ENCODE results near the gene GRK5. TPM values are rescaled to one million over a fixed set of nuclear protein-coding genes. Genes with fewer than 3 reads are reported as not detected.

GRK5 gene
- total RNA-seq, 1 donor from 2014 or later, result 38.9 TPM

DNA sequence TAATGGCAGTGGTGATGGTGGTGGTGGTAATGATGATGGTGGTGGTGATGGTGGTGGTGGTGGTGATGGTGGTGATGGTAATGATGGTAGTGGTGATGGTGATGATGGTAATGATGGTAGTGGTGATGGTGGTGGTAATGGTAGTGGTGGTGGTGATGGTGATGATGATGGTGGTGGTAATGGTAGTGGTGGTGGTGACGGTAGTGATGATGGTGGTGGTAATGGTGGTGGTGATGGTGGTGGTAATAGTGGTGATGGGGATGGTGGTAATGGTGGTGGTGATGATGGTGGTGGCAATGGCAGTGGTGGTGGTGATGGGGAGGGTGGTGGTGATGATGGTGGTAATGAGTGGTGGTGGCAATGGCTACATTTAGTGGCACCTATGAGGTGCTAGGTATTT is 105.7 kb downstream of the GRK5 start:
- intact Hi-C loops (cut with micrococcal nuclease), result no loop called here

DNA sequence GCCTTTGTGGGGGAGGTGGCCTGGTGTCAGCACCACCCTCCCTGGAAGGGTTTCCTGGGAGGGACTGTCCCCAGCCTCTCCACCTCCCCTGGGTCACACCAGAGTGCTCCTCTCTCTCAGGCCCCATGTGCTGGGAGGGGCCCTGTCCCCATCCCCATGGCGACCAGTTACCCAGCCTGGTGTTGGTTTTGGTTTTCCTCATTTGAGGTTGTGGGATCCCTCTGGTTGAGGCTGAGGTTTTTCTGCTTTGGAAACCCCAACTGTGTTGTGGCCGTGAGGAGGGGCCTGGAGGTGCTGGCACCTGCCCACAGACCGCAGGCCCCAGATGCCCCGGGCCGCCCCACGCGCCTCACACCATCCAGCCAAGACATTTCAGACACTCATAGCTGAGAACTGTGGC is 106.3 kb downstream of the GRK5 start:
- intact Hi-C loops (cut with micrococcal nuclease), result no loop called here

DNA sequence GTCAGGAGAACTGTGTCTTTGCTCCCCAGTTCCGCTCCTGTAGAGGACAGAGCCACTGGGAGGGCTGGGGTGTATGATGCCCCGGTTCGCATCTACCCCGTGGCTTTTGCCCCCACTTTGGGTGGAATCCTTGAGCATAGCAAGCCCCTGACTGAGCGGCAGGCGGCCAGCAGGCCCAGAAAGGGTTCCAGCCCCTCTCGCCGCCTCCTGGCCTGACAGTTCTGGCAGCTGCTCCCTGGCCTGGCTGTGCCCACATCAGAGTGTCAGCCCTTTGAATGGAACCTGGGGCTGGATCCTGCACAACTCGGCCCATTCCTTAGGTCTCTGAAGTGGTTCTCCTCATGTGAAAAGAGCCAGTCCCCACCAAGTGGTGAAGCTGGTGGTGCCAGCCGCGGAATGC is 106.7 kb downstream of the GRK5 start:
- intact Hi-C loops (cut with micrococcal nuclease), result no loop called here

DNA sequence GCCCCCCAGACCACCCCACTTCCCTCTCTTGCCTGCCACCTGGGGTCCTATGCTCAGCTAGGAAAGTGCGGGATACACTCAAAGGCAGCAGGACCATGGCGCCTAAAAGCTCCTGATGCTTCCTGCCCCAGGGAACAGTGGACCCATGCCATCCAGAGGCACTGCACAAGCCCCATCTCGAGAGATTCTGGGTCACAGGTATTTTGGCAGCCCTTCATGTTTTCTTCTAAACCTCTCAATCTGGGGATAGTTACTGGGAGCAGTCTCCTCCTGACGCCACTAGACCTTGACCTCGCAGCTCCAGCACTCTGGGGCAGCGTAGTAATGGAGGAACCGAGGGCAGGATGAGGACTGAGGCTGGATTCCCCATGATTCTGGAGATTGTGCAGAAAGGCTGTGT is 107.1 kb downstream of the GRK5 start:
- intact Hi-C loops (cut with micrococcal nuclease), result no loop called here

DNA sequence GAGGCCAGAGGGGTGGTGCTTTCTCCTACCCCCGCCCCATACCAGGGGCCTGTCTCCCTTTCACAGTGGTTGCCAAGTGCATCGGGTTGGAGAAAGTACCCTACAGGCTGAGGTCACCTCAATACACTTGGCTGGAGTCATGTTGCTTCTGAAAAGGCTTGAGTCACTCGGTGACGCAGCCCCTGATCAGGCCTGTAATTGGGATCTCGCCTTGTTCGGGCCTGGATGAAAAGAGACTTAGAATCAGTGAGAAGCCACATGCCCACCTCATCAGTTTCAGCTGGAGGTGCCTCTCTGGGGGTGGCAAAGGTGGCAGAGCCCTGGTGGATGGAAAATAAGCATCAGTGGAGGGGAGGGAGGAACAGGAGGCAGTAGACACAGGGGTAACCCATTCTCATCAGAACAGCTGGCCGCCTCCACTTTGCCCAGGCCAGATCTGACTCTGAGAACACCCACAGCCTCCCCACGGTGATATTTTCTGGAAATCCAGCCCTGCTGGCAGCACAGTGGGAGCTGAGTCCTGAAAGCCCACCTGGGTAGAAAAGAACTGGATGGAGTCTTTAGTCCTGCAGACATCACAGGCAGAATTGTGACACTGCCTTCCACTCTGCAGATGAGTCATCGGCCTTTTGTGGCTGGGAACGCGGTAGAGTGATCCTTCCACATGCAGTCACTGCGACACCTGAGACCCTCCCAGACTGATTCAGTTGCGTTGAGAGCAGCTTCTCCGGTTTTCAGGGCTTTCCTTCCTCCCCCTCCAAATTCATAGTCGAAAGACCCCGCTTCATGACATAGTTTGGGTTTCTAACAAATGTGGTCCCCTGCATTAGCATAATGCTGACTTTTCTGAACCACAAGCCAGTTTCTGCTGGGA is 108.0 kb downstream of the GRK5 start:
- intact Hi-C loops (cut with micrococcal nuclease), result loop anchor here (1.0 kb wide), 1 partner anchor 9 kb away; no protein-coding TSS in a partner anchor

DNA sequence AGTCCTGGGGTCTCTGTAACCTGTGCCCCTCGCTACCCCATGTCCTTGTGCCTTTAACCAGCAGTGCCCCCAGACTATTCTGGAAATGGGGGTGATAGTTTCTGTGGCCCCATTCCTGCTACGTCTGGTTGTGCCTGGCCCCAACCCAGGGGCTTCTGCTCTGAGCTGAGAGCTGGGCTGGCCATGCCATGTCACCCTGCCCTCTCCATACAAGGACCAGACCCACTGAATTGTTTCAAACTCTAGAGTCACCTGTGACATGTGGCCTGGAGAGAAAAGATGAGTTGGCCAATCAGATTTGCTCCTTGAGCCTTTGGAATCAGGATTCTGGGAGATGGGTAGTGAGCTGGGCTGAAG is 108.6 kb downstream of the GRK5 start:
- intact Hi-C loops (cut with micrococcal nuclease), result no loop called here

DNA sequence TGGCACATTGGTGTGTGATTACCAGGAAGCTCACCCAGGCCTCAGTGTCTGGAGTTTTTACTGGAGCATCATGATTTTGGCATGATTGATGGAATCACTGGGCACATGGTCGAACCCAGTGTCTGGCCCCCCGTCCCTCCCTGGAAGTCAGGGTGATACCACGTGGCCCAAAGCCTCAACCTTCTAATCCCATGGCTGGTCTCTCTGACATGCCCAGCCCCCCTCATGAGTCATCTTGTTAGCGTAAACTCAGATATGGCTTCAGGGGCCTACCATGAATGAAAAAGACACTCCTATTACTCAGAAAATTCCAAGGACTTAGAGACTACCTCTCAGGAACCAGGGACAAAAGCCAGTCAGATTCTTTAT is 109.3 kb downstream of the GRK5 start:
- intact Hi-C loops (cut with micrococcal nuclease), result no loop called here

DNA sequence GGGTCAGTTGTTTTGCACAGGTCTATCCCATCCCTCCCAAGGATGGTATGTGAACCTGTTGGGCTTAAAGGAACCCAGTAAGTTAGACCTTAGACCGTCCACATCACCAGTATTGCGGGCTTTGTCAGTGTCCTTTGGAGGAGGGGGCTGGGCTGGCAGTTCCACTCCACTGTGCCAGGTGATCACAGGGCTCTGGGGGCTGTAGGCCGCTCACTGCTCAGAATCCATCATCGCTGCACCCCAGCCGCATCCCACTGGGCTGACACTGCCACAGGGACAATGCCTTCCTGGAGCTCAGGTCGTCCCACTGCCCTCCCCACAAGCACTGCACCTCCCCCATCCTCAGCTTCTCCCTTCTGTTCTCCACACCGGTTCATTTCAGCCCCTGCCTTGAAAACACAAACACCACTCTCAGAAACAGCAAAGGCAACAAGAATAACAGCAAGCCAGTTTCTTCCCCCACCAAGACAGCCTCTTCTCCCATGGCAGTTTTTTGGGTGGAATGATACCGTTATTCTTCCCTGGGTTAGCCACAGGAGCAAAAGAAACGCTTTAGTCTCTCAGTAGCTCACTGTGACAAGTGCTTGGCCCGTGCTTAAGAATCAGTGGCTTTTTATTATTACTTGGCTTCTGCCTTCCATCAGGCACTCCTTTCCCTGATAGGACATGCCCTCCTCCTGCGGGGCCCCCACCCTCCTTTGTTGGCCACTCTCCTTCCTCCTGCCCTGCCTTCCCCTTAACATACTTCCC is 111.2 kb downstream of the GRK5 start:
- intact Hi-C loops (cut with micrococcal nuclease), result no loop called here

DNA sequence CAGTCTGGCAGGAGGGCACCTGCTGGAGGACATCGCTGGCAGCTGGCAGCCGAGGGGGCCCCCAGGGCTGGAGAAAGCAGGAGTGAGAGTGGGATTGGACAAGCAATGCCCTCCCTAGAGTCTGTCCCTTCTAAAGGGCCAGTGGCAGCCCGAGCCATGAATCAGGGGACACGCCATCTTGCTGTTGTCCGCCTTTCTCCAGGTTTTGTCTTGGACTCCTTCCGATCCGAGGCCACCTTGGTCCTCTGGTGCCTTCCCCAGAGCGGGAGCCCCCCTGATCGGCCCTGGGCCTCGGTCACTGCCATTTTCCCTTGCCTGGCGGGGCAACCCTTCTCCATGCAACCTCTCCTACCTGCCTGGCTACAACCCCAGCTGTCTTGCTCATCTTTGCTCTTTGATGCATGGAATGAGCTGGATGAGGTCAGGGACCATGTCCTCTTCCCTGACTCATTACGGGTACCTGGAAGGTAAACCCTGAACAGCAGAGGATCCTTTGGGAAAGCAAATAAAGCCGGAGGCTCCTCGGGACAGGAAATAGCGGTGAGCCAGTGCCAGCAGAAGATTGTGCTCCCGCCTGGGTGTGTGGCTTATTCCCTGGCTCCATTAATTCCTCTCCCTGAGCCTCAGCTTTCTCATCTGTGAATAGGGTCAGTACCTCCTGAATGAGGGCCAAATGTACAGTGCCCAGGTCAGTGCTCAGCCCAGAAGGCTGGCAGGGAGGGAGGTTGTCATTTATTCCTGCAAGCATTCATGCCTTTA is 112.0 kb downstream of the GRK5 start:
- intact Hi-C loops (cut with micrococcal nuclease), result no loop called here

DNA sequence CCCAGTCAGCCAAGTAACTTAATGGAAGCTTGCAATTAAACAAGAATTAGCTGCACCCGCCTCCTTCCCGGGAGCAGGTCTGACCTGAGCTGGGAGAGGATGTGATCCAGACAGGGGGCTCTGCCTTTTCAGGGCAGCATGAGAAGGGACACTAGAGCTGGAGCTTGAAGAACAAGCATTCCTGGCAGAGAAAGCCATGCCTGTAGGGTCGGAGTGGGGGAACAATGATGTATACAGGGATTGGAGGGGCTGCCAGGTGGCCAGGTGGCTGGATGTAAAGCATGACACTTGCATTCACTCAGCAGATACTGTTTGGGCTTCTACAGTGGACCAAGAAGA is 112.5 kb downstream of the GRK5 start:
- intact Hi-C loops (cut with micrococcal nuclease), result no loop called here

DNA sequence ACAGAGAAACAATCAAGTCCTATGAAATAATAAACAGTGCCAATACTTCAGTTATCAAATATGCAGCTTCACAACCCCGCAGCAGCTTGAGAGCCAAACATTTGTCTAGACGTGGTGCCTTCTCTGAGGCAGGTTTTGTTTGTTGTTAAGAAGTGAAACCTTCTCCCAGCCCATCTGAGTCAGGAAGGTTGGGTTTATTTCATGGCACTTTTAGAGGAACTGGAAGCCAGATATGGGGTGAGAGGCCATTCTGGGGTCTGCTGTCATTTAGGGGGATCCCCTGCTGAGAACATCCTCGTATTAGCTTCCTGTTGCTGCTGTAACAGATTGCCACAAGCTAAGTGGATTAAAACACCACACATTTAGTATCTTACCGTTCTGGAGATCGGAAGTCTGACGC is 113.6 kb downstream of the GRK5 start:
- intact Hi-C loops (cut with micrococcal nuclease), result no loop called here

DNA sequence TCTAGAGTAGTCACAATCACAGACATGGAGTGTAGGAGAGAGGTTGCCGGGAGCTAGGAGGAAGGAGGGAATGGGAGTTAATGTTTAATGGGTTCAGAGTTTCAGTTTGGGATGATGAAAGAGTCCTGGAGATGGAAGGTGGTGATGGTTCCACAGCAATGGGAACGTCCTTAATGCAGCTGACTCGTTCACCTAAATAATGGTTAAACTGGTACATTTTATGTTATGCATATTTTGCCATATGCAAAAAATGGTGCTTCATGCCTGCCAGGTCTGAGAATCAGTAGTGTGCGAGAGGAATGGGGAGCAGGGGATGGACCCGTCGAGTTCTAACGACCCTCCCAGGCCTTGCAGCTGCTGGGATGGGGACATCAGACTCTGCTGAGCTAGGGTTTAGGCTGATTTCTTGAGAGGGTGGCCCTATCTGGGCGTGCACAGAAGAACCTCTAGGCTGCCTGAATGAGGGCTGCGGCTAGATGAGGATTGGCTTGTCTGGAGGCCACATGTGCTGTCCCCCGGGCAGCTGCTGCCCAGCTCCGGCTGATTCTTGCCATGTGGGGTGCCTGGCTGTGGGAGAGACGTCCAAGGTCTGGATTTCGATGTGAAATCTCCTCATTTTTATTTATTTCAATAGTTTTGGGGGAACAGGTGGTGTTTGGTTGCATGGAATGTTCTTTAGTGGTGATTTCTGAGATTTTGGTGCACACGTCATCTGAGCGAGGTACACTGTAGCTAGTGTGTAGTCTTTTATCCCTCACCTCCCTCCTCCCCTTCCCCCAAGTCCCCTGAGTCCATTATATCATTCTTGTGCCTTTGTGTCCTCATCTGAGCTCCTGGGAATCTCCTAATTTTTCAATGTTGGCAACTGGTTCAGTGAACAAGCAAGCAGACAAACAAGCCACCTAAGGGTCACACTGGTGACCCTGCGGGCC is 116.0 kb downstream of the GRK5 start:
- intact Hi-C loops (cut with micrococcal nuclease), result no loop called here

DNA sequence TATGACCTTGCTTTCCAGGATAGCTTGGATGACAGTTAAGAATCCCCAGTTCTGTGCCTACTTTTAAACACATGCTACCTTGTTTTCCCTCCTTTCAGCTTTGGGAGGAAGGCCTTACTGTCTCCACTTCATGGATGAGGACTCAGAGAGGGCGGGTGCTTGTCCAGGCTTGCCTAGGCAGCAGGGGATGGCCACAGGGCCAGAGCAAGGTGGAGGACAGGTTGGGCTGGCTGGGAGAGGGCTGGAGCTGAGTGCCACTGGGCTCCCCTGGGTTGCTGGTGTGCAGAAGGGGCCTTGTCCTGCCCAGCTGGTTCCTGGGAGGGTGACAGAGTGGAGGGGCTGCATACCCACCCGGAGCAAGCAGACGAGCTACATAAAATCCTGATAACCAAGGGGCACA is 117.8 kb downstream of the GRK5 start:
- intact Hi-C loops (cut with micrococcal nuclease), result no loop called here

DNA sequence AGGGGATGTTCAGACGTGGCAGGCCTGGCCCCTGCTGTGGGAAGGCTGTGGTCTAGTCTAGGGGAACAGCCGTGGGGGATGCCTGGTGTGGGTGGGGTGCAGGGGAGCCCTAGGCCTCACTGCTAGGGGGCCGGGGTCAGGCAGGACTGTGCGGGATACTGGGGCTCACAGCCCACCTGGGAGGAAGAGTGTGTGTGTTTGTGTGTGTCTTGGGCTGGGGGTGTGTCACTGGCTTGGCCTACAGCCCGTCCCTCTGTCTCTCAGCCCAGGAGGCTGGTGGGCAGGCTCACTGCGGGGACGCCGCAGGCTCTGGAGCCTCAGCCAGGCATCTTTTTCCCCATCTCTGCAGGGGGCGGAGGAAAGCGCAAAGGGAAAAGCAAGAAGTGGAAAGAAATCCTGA is 118.8 kb downstream of the GRK5 start:
- intact Hi-C loops (cut with micrococcal nuclease), result no loop called here

DNA sequence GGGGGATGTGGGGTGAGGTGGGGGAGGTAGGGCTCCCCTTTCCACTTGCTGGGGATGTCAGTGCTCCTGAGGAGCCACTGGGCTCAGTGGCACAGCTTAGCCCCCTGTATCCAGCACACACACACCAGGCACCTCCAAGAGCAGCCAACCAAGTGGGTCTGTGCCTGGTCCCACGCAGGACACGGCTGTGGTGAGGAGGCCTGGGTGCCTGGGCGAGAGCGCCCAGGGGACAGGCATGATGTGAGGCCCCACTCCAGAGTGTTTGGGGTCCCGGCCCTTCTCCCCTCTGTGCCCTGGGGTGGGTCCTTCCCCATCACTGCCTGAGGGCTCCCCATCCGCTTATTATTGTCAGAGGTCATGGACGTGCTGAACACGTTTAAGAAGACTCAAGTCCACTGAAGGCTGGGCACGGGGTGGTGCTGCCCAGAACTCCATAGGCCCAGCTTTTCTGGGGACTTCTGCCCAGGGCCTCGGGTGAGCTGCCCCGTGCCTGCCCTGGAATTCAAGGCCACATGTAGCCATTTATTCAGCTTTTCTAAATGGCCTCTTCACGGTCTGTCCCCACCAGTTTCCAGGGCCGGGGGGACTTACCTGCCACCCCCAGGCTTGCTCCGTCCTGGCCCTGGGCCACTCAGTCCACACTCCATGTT is 119.8 kb downstream of the GRK5 start:
- intact Hi-C loops (cut with micrococcal nuclease), result no loop called here

DNA sequence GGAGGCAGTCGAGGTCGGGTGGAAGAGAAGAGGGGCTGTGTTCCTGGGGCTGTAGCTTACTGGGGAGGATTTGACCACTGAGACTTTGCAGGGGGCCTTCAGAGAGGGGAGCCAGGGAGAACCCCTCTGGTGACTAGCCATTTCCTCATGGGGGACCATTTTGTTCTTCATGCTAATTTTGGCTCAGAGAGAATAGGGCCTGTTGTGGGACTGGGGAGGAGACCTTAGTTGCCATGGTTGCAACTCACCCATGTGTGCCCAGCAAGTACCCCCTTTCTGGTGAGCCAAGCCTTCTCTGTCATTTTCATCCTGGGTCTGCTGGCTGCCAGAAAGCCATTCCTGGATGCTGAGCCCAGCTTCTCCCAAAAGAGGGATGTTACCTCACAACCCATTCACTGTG is 120.9 kb downstream of the GRK5 start:
- intact Hi-C loops (cut with micrococcal nuclease), result no loop called here

DNA sequence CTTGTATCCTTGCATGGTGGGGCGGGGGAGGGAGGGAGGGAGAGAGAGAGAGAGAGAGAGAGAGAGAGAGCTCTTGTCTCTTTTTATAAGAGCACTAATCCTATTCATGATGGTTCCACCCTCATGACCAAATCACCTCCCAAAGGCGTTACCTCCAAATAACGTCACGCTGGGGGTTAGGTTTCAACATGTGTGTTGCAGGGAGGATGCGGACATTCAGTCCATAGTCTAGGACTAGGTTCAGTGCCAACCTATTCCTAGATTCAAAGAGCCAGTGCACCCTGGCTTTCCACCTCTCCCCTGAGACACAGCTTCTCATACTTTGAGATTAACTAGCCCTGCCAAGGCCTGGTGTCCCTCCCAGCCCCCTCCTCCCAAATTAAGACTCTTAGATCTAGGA is 123.0 kb downstream of the GRK5 start:
- intact Hi-C loops (cut with micrococcal nuclease), result no loop called here

DNA sequence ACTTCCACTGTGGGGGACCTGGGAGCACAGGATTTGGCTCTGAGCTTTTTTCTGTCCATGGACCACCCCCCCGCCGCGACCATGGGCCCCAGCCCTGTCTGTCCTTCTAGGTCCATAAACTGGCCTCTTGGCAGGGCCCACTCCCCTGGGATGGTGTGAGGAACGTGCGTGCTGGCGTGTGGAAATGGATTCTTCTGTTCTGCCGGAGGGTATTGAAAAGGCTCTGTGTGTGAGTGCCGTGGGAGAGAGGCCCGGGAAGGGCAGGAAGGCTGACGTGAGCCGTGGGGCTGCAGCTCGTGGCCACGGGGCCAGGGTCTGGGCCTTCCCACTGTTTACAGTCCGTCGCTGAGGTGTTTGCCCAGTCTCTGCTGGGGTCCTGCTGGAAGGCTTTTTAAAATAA is 123.7 kb downstream of the GRK5 start:
- intact Hi-C loops (cut with micrococcal nuclease), result no loop called here

DNA sequence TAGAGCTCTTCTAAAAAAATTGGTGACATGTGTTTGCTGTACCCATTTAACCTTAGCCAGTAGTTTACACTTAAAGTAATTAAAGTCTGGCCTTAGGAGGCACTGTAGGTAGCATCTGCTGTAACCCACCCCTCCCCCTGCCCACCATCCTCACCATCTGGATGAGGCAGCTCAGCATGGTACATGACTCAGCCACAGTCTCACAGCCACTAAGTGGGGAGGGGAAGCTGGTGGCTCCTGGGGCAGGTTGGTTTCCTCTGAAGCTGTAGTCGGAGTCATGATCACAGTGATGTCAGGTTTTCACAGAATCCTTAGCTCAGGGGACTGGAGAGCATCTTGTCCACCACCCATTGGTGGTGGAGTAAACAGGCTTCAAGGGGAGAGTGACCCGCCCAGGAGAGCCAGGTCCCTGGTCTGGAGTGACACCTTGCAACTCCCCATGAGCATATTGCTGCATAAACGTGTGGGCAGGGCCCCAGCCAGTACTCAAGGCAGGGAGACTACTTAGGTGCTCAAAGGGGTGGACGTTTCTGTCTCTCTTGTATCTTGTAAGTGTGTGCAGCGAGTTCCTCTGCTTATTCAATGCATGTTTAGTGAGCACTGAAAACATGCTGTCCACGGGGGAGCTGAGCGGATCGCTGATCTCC is 125.9 kb downstream of the GRK5 start:
- intact Hi-C loops (cut with micrococcal nuclease), result no loop called here

DNA sequence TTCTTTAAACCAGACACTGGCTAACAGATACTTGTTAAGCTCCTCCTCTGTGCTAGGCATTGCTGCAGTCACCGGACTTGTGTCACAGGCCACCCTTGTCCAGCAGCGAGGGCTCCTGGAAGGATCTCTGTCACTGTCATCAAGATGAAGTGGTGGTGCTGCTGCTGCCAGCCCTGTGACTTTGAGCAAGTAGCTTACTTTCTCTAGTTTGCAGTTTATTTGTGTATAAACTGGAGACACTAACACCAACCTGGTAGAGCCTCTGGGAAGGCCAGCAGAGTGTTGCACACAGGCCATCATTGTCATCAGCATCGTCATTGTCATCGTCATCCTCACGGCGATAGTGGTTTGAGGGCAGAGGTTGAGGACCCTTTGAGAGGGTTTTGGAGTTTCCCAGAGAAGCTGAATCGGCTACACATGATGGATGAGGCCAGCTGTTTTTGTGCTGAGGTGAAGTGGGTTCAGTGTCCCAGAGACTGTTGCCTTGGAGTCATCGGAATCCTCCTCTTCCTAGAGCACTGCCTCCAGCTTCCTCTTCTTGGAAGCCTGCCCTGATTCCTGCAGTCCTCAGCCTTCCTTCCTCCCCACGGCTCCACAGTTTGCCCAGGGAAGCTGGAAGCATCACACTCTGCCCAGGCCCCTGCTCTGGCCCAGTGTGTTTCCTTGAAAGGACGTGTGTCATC is 128.4 kb downstream of the GRK5 start:
- intact Hi-C loops (cut with micrococcal nuclease), result no loop called here
